ENCODE measurements around the gene FCHSD2. TPM values are rescaled to one million over a fixed set of nuclear protein-coding genes. Genes with fewer than 3 reads are reported as not detected.

Gene FCHSD2
- total and polyA plus RNA-seq, 2 of the 8 experiments (the other 6 are each of a cell fraction or from before 2014, with no cell fraction given): 4.1 to 7.8 TPM

- TF ChIP-seq CHD1 (IDR thresholded peaks at IDR 0.05; ENCODE audit: low read depth, low read length): no peak
- TF ChIP-seq SIN3A (conservative IDR thresholded peaks at IDR 0.05 in 1 of 2, IDR thresholded peaks at IDR 0.05 in 1 of 2; ENCODE audit: low read depth in 1 of 2, low read length in 2 of 2): no peak
- TF ChIP-seq SUZ12 (IDR thresholded peaks at IDR 0.05; ENCODE audit: low read length): no peak
These were observed 353.9 kb downstream of the FCHSD2 start (continued) for GRCh38 chr11:72788241-72788640.
